Neural progenitor cell (in vitro differentiated cells): ENCODE data around the gene LOXL1. TPM values are rescaled to one million over a fixed set of nuclear protein-coding genes. Genes with fewer than 3 reads are reported as not detected.

Source experiments
- DNase-seq: peaks from one replicate; pipeline ENCODE4 v3.0.0-alpha.2; 2016; ENCODE audit warnings: low spot score
- H2AFZ ChIP-seq: fragments of 200-600 bp; sonication (generic); replicated peaks from 2 replicates; pipeline ENCODE4 v1.6.1; 2016; ENCODE audit warnings: antibody characterized with exemption
- H3F3A ChIP-seq: fragments of 200-600 bp; sonication (generic); 2 replicates; pipeline ENCODE4 v1.6.1; 2016; ENCODE audit warnings: antibody characterized with exemption, low read depth
- H3K27ac ChIP-seq: fragments of 200-600 bp; sonication (generic); 2 replicates; pipeline ENCODE4 v1.5.1; 2016; ENCODE audit warnings: mild to moderate bottlenecking
- H3K27me3 ChIP-seq: fragments of 200-600 bp; sonication (generic); 2 replicates; pipeline ENCODE4 v1.6.1; 2016; ENCODE audit warnings: mild to moderate bottlenecking, moderate library complexity
- H3K36me3 ChIP-seq: fragments of 200-600 bp; sonication (generic); 2 replicates; pipeline ENCODE4 v1.5.1; 2016
- H3K4me1 ChIP-seq: fragments of 200-600 bp; sonication (generic); 2 replicates; pipeline ENCODE4 v1.6.1; 2016; ENCODE audit warnings: mixed run types
- H3K4me2 ChIP-seq: fragments of 200-600 bp; sonication (generic); 2 replicates; pipeline ENCODE4 v1.6.1; 2016
- H3K4me3 ChIP-seq: fragments of 200-600 bp; sonication (generic); 2 replicates; pipeline ENCODE4 v1.5.1; 2016
- H3K79me2 ChIP-seq: fragments of 200-600 bp; sonication (generic); 2 replicates; pipeline ENCODE4 v1.6.1; 2016; ENCODE audit warnings: low read depth
- H3K9ac ChIP-seq: fragments of 200-600 bp; sonication (generic); 2 replicates; pipeline ENCODE4 v1.6.1; 2016
- H3K9me3 ChIP-seq: fragments of 200-600 bp; sonication (generic); 2 replicates; pipeline ENCODE4 v1.5.1; 2016; ENCODE audit warnings: low read depth
- H4K20me1 ChIP-seq: fragments of 200-600 bp; sonication (generic); 2 replicates; pipeline ENCODE4 v1.6.1; 2016; ENCODE audit warnings: low read depth
- H3K27ac Mint-ChIP-seq: 3 replicates; pipeline ENCODE4 v1.8.0; 2021; ENCODE audit warnings: mixed read lengths
- H3K27me3 Mint-ChIP-seq: 2 replicates; pipeline ENCODE4 v1.8.0; 2022; ENCODE audit warnings: low read depth, mild to moderate bottlenecking, inconsistent platforms, moderate library complexity, mixed read lengths; ENCODE audit not compliant: insufficient read depth
- H3K36me3 Mint-ChIP-seq: 3 replicates; pipeline ENCODE4 v1.8.0; 2021; ENCODE audit warnings: mixed read lengths
- H3K4me1 Mint-ChIP-seq: 3 replicates; pipeline ENCODE4 v1.8.0; 2021; ENCODE audit warnings: mixed read lengths
- H3K4me3 Mint-ChIP-seq: 3 replicates; pipeline ENCODE4 v1.8.0; 2021; ENCODE audit warnings: mild to moderate bottlenecking, moderate library complexity, mixed read lengths
- H3K9me3 Mint-ChIP-seq: 3 replicates; pipeline ENCODE4 v1.8.0; 2020; ENCODE audit warnings: mixed read lengths
- EZH2 ChIP-seq: fragments of 200-600 bp; sonication (generic); IDR thresholded peaks from 2 replicates; pipeline ENCODE4 v1.6.1; 2017; ENCODE audit warnings: antibody characterized with exemption, mild to moderate bottlenecking, moderate library complexity
- EZH2phosphoT487 ChIP-seq: fragments of 200-600 bp; sonication (generic); IDR thresholded peaks from 2 replicates; pipeline ENCODE4 v1.6.1; 2017; ENCODE audit warnings: antibody characterized with exemption
- total RNA-seq: library from RNA; depleted of rRNA; stranded (reverse); fragments of >200 nt; gene quantifications from 2 replicates; pipeline ENCODE4 v1.2.3, GENCODE V29; 2015; ENCODE audit warnings: low replicate concordance
- TF ChIP-seq, protein P1 (sequence below): fragments of 200-600 bp; sonication (generic); IDR thresholded peaks from 2 replicates; pipeline ENCODE4 v1.5.1; 2017; ENCODE audit warnings: antibody characterized with exemption, mild to moderate bottlenecking

The LOXL1 gene
- total RNA-seq, 1 donor from 2014 or later, result 5.3 TPM

- Mint-ChIP-seq H3K9me3 (no peaks in the 10 kb centered on the region), H3K4me3 (no peak overlapping the region), H3K4me1 (peaks cover 15% of the 10 kb centered on the region), H3K27ac (no peak overlapping the region), H3K27me3 (peaks cover 9% of the 10 kb centered on the region), H3K36me3 (no peaks in the 10 kb centered on the region)
- no peaks in the 10 kb centered on the region for H3K4me1 ChIP-seq
- no peaks in the 10 kb centered on the region for H3K36me3 ChIP-seq
- no peak for TF ChIP-seq EZH2
- TF ChIP-seq, protein P1, sequence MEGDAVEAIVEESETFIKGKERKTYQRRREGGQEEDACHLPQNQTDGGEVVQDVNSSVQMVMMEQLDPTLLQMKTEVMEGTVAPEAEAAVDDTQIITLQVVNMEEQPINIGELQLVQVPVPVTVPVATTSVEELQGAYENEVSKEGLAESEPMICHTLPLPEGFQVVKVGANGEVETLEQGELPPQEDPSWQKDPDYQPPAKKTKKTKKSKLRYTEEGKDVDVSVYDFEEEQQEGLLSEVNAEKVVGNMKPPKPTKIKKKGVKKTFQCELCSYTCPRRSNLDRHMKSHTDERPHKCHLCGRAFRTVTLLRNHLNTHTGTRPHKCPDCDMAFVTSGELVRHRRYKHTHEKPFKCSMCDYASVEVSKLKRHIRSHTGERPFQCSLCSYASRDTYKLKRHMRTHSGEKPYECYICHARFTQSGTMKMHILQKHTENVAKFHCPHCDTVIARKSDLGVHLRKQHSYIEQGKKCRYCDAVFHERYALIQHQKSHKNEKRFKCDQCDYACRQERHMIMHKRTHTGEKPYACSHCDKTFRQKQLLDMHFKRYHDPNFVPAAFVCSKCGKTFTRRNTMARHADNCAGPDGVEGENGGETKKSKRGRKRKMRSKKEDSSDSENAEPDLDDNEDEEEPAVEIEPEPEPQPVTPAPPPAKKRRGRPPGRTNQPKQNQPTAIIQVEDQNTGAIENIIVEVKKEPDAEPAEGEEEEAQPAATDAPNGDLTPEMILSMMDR, result no peak
- TF ChIP-seq EZH2phosphoT487, result no peak
- H3K79me2 ChIP-seq, result no peaks in the 10 kb centered on the region
- no peaks in the 10 kb centered on the region for H4K20me1 ChIP-seq
- no peak overlapping the region for H3K4me3 ChIP-seq
- no peak overlapping the region for H3K27ac ChIP-seq
- H3K4me2 ChIP-seq, result no peak overlapping the region
- no peak for DNase-seq
- no peaks in the 10 kb centered on the region for H3K9me3 ChIP-seq
- no peaks in the 10 kb centered on the region for H3K27me3 ChIP-seq
- no peak overlapping the region for H2AFZ ChIP-seq
- H3K9ac ChIP-seq, result no peak overlapping the region
- peaks cover 3% of the 10 kb centered on the region for H3F3A ChIP-seq
Measured at GRCh38 chr15:73908822-73909122, 17.5 kb upstream of the LOXL1 start.

DNA sequence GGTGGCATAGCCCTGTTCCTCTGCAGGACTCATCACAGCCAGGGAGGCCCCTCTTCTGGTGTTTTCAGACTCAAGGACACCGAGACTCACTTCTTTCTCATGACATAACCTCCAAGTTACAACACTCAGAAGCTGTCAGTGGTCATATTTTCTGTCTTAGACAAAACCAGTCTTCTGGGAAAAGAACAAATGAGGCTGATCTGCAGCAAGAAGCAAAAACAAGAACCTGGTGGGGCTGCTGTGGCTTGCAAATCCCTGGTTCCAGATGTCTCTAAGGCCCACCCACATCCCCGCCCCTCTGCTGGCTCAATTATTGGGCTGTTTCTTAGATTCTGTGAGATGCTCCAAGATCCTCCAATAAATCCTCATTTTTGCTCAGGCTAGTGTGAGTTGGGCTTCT is 16.6 kb upstream of the LOXL1 start:
- no peak overlapping the region for H3K4me3 Mint-ChIP-seq
- H3F3A ChIP-seq, result peaks cover 3% of the 10 kb centered on the region
- no peak overlapping the region for H3K27ac Mint-ChIP-seq

GRCh38 chr15:73910522-73911303 is 15.5 kb upstream of the LOXL1 start:
- no peak for DNase-seq
- no peak overlapping the region for H3K4me3 ChIP-seq
- H3K4me1 ChIP-seq, result no peaks in the 10 kb centered on the region
- no peak overlapping the region for H2AFZ ChIP-seq
- H3K36me3 ChIP-seq, result no peaks in the 10 kb centered on the region
- TF ChIP-seq, protein P1, result no peak
- TF ChIP-seq EZH2phosphoT487 (no peak), EZH2 (no peak)
- peaks cover 3% of the 10 kb centered on the region for H3K9me3 Mint-ChIP-seq
- no peak overlapping the region for H3K27ac Mint-ChIP-seq
- peaks cover 3% of the 10 kb centered on the region for H3F3A ChIP-seq
- H3K36me3 Mint-ChIP-seq, result no peaks in the 10 kb centered on the region
- H3K27me3 Mint-ChIP-seq, result peaks cover 8% of the 10 kb centered on the region
- H3K4me1 Mint-ChIP-seq, result peaks cover 23% of the 10 kb centered on the region
- H3K9me3 ChIP-seq, result no peaks in the 10 kb centered on the region
- no peaks in the 10 kb centered on the region for H3K79me2 ChIP-seq
- H3K27me3 ChIP-seq, result no peaks in the 10 kb centered on the region
- H3K9ac ChIP-seq, result no peak overlapping the region
- no peak overlapping the region for H3K27ac ChIP-seq
- no peak overlapping the region for H3K4me2 ChIP-seq
- no peak overlapping the region for H3K4me3 Mint-ChIP-seq
- no peaks in the 10 kb centered on the region for H4K20me1 ChIP-seq

More for the DNA sequence above, 16.6 kb upstream of the LOXL1 start:
- no peak overlapping the region for H3K9ac ChIP-seq
- no peak overlapping the region for H3K4me3 ChIP-seq
- no peaks in the 10 kb centered on the region for H4K20me1 ChIP-seq
- H3K4me2 ChIP-seq, result no peak overlapping the region
- no peaks in the 10 kb centered on the region for H3K9me3 Mint-ChIP-seq
- H3K27ac ChIP-seq, result no peak overlapping the region
- H3K9me3 ChIP-seq, result no peaks in the 10 kb centered on the region
- no peaks in the 10 kb centered on the region for H3K36me3 ChIP-seq
- no peak for DNase-seq
- no peaks in the 10 kb centered on the region for H3K79me2 ChIP-seq
- H3K4me1 ChIP-seq, result no peaks in the 10 kb centered on the region
- TF ChIP-seq EZH2phosphoT487 (no peak), EZH2 (no peak)
- TF ChIP-seq, protein P1, result no peak
- H3K36me3 Mint-ChIP-seq, result no peaks in the 10 kb centered on the region
- no peak overlapping the region for H2AFZ ChIP-seq
- no peaks in the 10 kb centered on the region for H3K27me3 ChIP-seq
- H3K27me3 Mint-ChIP-seq, result peaks cover 8% of the 10 kb centered on the region
- peaks cover 17% of the 10 kb centered on the region for H3K4me1 Mint-ChIP-seq
